ENCODE measurements around the gene C2CD2L.

Gene C2CD2L

GRCh38 chr11:119067371-119068222, 39.5 kb upstream of the C2CD2L start, which contains the start of gene VPS11:
Gene VPS11 (plus strand): TSS chr11:119067818. CDS start chr11:119067824, 6 bp downstream.
- Histone ChIP-seq H3K27me3 (ENCODE audit: insufficient read depth, poor library complexity, severe bottlenecking) (no peaks in the 10 kb centered on the region), H3K4me3 (replicated peaks; ENCODE audit: insufficient read depth, low read length) (peak within 1 kb of the TSS; percentile 80), H3K27ac (replicated peaks) (peak within 1 kb of the TSS; percentile 86)
- TF ChIP-seq, protein P1, sequence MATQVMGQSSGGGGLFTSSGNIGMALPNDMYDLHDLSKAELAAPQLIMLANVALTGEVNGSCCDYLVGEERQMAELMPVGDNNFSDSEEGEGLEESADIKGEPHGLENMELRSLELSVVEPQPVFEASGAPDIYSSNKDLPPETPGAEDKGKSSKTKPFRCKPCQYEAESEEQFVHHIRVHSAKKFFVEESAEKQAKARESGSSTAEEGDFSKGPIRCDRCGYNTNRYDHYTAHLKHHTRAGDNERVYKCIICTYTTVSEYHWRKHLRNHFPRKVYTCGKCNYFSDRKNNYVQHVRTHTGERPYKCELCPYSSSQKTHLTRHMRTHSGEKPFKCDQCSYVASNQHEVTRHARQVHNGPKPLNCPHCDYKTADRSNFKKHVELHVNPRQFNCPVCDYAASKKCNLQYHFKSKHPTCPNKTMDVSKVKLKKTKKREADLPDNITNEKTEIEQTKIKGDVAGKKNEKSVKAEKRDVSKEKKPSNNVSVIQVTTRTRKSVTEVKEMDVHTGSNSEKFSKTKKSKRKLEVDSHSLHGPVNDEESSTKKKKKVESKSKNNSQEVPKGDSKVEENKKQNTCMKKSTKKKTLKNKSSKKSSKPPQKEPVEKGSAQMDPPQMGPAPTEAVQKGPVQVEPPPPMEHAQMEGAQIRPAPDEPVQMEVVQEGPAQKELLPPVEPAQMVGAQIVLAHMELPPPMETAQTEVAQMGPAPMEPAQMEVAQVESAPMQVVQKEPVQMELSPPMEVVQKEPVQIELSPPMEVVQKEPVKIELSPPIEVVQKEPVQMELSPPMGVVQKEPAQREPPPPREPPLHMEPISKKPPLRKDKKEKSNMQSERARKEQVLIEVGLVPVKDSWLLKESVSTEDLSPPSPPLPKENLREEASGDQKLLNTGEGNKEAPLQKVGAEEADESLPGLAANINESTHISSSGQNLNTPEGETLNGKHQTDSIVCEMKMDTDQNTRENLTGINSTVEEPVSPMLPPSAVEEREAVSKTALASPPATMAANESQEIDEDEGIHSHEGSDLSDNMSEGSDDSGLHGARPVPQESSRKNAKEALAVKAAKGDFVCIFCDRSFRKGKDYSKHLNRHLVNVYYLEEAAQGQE (IDR thresholded peaks at IDR 0.05; ENCODE audit: insufficient replicate concordance, low read depth) = peak; percentile 61
- TF ChIP-seq SPI1 (IDR thresholded peaks at IDR 0.05; ENCODE audit: borderline replicate concordance, low read depth) (peak; percentile 41; the same call in 1 of the 2 replicates), GABPA (IDR thresholded peaks at IDR 0.05; ENCODE audit: low read depth) (peak; percentile 51), POLR2AphosphoS5 (IDR thresholded peaks at IDR 0.05; ENCODE audit: low read depth) (peak; percentile 67; the same call in 1 of the 2 replicates)
- TF ChIP-seq, protein P2, sequence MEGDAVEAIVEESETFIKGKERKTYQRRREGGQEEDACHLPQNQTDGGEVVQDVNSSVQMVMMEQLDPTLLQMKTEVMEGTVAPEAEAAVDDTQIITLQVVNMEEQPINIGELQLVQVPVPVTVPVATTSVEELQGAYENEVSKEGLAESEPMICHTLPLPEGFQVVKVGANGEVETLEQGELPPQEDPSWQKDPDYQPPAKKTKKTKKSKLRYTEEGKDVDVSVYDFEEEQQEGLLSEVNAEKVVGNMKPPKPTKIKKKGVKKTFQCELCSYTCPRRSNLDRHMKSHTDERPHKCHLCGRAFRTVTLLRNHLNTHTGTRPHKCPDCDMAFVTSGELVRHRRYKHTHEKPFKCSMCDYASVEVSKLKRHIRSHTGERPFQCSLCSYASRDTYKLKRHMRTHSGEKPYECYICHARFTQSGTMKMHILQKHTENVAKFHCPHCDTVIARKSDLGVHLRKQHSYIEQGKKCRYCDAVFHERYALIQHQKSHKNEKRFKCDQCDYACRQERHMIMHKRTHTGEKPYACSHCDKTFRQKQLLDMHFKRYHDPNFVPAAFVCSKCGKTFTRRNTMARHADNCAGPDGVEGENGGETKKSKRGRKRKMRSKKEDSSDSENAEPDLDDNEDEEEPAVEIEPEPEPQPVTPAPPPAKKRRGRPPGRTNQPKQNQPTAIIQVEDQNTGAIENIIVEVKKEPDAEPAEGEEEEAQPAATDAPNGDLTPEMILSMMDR (IDR thresholded peaks at IDR 0.05; ENCODE audit: insufficient read depth, low read length) = no peak
- DNase-seq (ENCODE audit: low read depth in 1 of 2, low spot score in 1 of 2) = peak; percentile 96 to 98

DNA sequence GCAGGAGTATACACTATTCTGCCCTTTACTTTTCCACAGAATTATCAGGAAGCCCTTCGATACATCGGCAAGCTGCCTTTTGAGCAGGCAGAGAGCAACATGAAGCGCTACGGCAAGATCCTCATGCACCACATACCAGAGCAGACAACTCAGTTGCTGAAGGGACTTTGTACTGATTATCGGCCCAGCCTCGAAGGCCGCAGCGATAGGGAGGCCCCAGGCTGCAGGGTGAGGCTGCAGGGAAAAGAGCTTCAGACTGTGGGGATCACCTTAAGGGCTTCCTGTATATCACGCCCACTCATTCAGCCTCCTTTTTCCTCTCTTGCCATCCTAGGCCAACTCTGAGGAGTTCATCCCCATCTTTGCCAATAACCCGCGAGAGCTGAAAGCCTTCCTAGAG, 29.3 kb upstream of the C2CD2L start:
- TF ChIP-seq GABPA (IDR thresholded peaks at IDR 0.05; ENCODE audit: low read depth) (no peak), SPI1 (IDR thresholded peaks at IDR 0.05; ENCODE audit: borderline replicate concordance, low read depth) (no peak), POLR2AphosphoS5 (IDR thresholded peaks at IDR 0.05; ENCODE audit: low read depth) (no peak)
- TF ChIP-seq, protein P2 (IDR thresholded peaks at IDR 0.05; ENCODE audit: insufficient read depth, low read length) = no peak
- TF ChIP-seq, protein P1 (IDR thresholded peaks at IDR 0.05; ENCODE audit: insufficient replicate concordance, low read depth) = no peak
- no peaks in the 10 kb centered on the region for H3K27me3 ChIP-seq (ENCODE audit: insufficient read depth, poor library complexity, severe bottlenecking)

GRCh38 chr11:119078675-119079420, 28.3 kb upstream of the C2CD2L start:
- DNase-seq (ENCODE audit: low read depth in 1 of 2, low spot score in 1 of 2) = no peak
- Histone ChIP-seq H3K27me3 (ENCODE audit: insufficient read depth, poor library complexity, severe bottlenecking) (no peaks in the 10 kb centered on the region), H3K27ac (replicated peaks) (no peak overlapping the region)

More for the DNA sequence above, 29.3 kb upstream of the C2CD2L start:
- no peak overlapping the region for H3K27ac ChIP-seq (replicated peaks)
- no peak for DNase-seq (ENCODE audit: low read depth in 1 of 2, low spot score in 1 of 2)
- no peak overlapping the region for H3K4me3 ChIP-seq (replicated peaks; ENCODE audit: insufficient read depth, low read length)

More at GRCh38 chr11:119078675-119079420, 28.3 kb upstream of the C2CD2L start:
- TF ChIP-seq, protein P1 (IDR thresholded peaks at IDR 0.05; ENCODE audit: insufficient replicate concordance, low read depth) = no peak
- TF ChIP-seq, protein P2 (IDR thresholded peaks at IDR 0.05; ENCODE audit: insufficient read depth, low read length) = no peak
- TF ChIP-seq GABPA (IDR thresholded peaks at IDR 0.05; ENCODE audit: low read depth) (no peak), SPI1 (IDR thresholded peaks at IDR 0.05; ENCODE audit: borderline replicate concordance, low read depth) (no peak), POLR2AphosphoS5 (IDR thresholded peaks at IDR 0.05; ENCODE audit: low read depth) (no peak)
- H3K4me3 ChIP-seq (replicated peaks; ENCODE audit: insufficient read depth, low read length) = no peak overlapping the region

Data from HL-60 (cell line).